GM12872 (cell line): ENCODE measurements around the gene EDN3.

Experiments
- CTCF ChIP-seq: IDR thresholded peaks from 3 replicates; pipeline ENCODE4 v1.5.1; 2011; ENCODE audit warnings: low read depth, mild to moderate bottlenecking, low read length, moderate library complexity; ENCODE audit not compliant: insufficient read depth

The EDN3 gene

GRCh38 chr20:59308493-59309201 is 8.2 kb downstream of the EDN3 start:
- TF ChIP-seq CTCF: no peak

- TF ChIP-seq CTCF: no peak
Observed at GRCh38 chr20:59309218-59309617, 8.8 kb downstream of the EDN3 start.

- no peak for TF ChIP-seq CTCF
Observed at GRCh38 chr20:59314997-59315396, 14.6 kb downstream of the EDN3 start.

- TF ChIP-seq CTCF: no peak
Observed at GRCh38 chr20:59316911-59317731, 16.7 kb downstream of the EDN3 start.

- TF ChIP-seq CTCF: no peak
Observed at GRCh38 chr20:59318201-59318790, 17.9 kb downstream of the EDN3 start.

- TF ChIP-seq CTCF: no peak
Observed at GRCh38 chr20:59318803-59319202, 18.4 kb downstream of the EDN3 start.

- TF ChIP-seq CTCF: no peak
Observed at GRCh38 chr20:59320426-59320825, 20.0 kb downstream of the EDN3 start.
